Trophoblast cell (in vitro differentiated cells and primary cell): ENCODE measurements around the gene RPS24.
"Not testable (repeated sequence)": the region's sequence is repeated elsewhere in the genome, so short reads cannot be mapped to it uniquely, and the experiment has no call there.

Experiments used
- DNase-seq, 2 donors: peaks; one replicate each; pipeline ENCODE4 v3.0.0-alpha.2; 2016
- H2AFZ ChIP-seq: 2 replicates; pipeline ENCODE4 v1.6.1; 2013; ENCODE audit warnings: low read length, moderate library complexity, mild to moderate bottlenecking; ENCODE audit not compliant: insufficient read depth, poor library complexity
- H2AK5ac ChIP-seq: 2 replicates; pipeline ENCODE4 v1.6.1; 2013; ENCODE audit warnings: mild to moderate bottlenecking, low read length
- H2BK120ac ChIP-seq: 2 replicates; pipeline ENCODE4 v1.6.1; 2013; ENCODE audit warnings: low read length, mild to moderate bottlenecking, moderate library complexity; ENCODE audit not compliant: insufficient read depth, poor library complexity
- H2BK12ac ChIP-seq: 2 replicates; pipeline ENCODE4 v1.6.1; 2013; ENCODE audit warnings: mild to moderate bottlenecking, low read length, moderate library complexity
- H2BK5ac ChIP-seq: 2 replicates; pipeline ENCODE4 v1.6.1; 2013; ENCODE audit warnings: low read length, low read depth, moderate library complexity, mild to moderate bottlenecking; ENCODE audit not compliant: poor library complexity
- H3K14ac ChIP-seq: 2 replicates; pipeline ENCODE4 v1.6.1; 2013; ENCODE audit warnings: mild to moderate bottlenecking, low read length
- H3K18ac ChIP-seq: 2 replicates; pipeline ENCODE4 v1.6.1; 2013; ENCODE audit warnings: mild to moderate bottlenecking, low read length
- H3K23ac ChIP-seq: 2 replicates; pipeline ENCODE4 v1.6.1; 2013; ENCODE audit warnings: low read length
- H3K27ac ChIP-seq: 2 replicates; pipeline ENCODE4 v1.5.1; 2013; ENCODE audit warnings: low read depth, mild to moderate bottlenecking, inconsistent platforms, low read length, moderate library complexity
- H3K27me3 ChIP-seq: 2 replicates; pipeline ENCODE4 v1.6.1; 2013; ENCODE audit warnings: inconsistent platforms, mild to moderate bottlenecking, low read length, moderate library complexity; ENCODE audit not compliant: insufficient read depth
- H3K36me3 ChIP-seq, 2 experiments: 1 replicate in 1 of 2; 2 replicates in 1 of 2; pipeline ENCODE4 v1.6.1; 2013; ENCODE audit warnings: low read length in 2 of 2, mild to moderate bottlenecking in 2 of 2, moderate library complexity in 1 of 2; ENCODE audit not compliant: insufficient read depth in 2 of 2, control insufficient read depth in 1 of 2
- H3K4ac ChIP-seq: 2 replicates; pipeline ENCODE4 v1.6.1; 2013; ENCODE audit warnings: low read depth, mild to moderate bottlenecking, low read length, moderate library complexity
- H3K4me1 ChIP-seq, 2 experiments: 1 replicate in 1 of 2; 2 replicates in 1 of 2; pipeline ENCODE4 v1.6.1; 2013; ENCODE audit warnings: low read length in 2 of 2, mild to moderate bottlenecking in 2 of 2, moderate library complexity in 1 of 2; ENCODE audit not compliant: insufficient read depth in 2 of 2, control insufficient read depth in 1 of 2
- H3K4me2 ChIP-seq: 2 replicates; pipeline ENCODE4 v1.6.1; 2013; ENCODE audit warnings: inconsistent platforms, mild to moderate bottlenecking, low read length, moderate library complexity
- H3K4me3 ChIP-seq: 2 replicates; pipeline ENCODE4 v1.5.1; 2013; ENCODE audit warnings: mild to moderate bottlenecking, low read depth, low read length, inconsistent platforms
- H3K79me1 ChIP-seq: one replicate; pipeline ENCODE4 v1.6.1; 2013; ENCODE audit warnings: low read length
- H3K79me2 ChIP-seq: 2 replicates; pipeline ENCODE4 v1.6.1; 2013; ENCODE audit warnings: low read length, mild to moderate bottlenecking; ENCODE audit not compliant: control insufficient read depth, insufficient read depth, poor library complexity
- H3K9ac ChIP-seq: 2 replicates; pipeline ENCODE4 v1.6.1; 2013; ENCODE audit warnings: mild to moderate bottlenecking, low read length
- H3K9me3 ChIP-seq: 2 replicates; pipeline ENCODE4 v1.6.1; 2013; ENCODE audit warnings: low read depth, mild to moderate bottlenecking, control low read depth, inconsistent platforms, low read length; ENCODE audit not compliant: insufficient read depth
- H4K12ac ChIP-seq: 2 replicates; pipeline ENCODE4 v1.6.1; 2013; ENCODE audit warnings: low read depth, mild to moderate bottlenecking, low read length, moderate library complexity
- H4K8ac ChIP-seq: 2 replicates; pipeline ENCODE4 v1.6.1; 2013; ENCODE audit warnings: low read depth, mild to moderate bottlenecking, low read length, moderate library complexity
- H4K91ac ChIP-seq: one replicate; pipeline ENCODE4 v1.6.1; 2013; ENCODE audit warnings: low read depth, mild to moderate bottlenecking, low read length, moderate library complexity
- WGBS: extraction: QIAGEN DNeasy Blood & Tissue Kit; methylation state at CpG from one replicate; pipeline ENCODE4 v1.1.7; 2013; ENCODE audit warnings: missing lambda C conversion rate; ENCODE audit not compliant: insufficient read length, insufficient coverage; ENCODE audit errors: extremely low coverage; 5-methylcytosine and 5-hydroxymethylcytosine counted together

The RPS24 gene

DNA sequence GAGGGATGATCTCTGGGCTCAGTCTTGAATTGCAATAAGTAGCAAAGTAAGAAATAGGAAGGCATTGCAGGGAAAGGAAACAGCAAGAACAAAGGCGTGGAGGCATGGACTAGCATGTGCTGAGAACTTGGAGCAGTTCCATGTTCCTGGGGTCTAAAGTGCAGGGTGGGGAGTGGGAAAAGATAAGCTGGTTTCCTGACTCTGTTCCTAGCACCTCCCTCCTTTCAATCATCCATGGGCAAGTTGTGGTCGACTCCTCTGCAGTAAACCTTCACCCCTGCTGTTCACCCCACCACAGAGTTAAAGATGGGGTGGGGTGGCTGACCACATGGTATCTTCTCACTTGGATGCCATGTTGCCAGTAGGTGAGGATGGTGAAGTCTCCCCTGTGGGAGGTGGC, 29.6 kb downstream of the RPS24 start:
- no peak overlapping the region for H4K8ac ChIP-seq

DNA sequence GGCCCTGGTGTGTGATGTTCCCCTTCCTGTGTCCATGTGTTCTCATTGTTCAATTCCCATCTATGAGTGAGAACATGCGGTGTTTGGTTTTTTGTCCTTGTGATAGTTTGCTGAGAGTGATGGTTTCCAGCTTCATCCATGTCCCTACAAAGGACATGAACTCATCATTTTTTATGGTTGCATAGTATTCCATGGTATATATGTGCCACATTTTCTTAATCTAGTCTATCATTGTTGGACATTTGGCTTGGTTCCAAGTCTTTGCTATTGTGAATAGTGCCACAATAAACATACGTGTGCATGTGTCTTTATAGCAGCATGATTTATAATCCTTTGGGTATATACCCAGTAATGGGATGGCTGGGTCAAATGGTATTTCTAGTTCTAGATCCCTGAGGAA, 31.3 kb downstream of the RPS24 start:
- H2BK12ac ChIP-seq, H3K27me3 ChIP-seq, H3K18ac ChIP-seq, H3K9me3 ChIP-seq, H2AFZ ChIP-seq, H2BK5ac ChIP-seq, H4K12ac ChIP-seq, H3K79me2 ChIP-seq, H3K4me2 ChIP-seq, H2AK5ac ChIP-seq, H2BK120ac ChIP-seq, H4K8ac ChIP-seq, DNase-seq, H4K91ac ChIP-seq, H3K4me1 ChIP-seq, H3K27ac ChIP-seq, H3K23ac ChIP-seq, H3K36me3 ChIP-seq, H3K79me1 ChIP-seq, H3K9ac ChIP-seq, H3K14ac ChIP-seq, H3K4me3 ChIP-seq, H3K4ac ChIP-seq: not testable (repeated sequence)
- WGBS: no CpG with 5 or more reads among the region's 2 CpGs

More for the DNA sequence above, 29.6 kb downstream of the RPS24 start:
- Histone ChIP-seq H3K36me3 (no peaks in the 10 kb centered on the region), H4K12ac (no peak overlapping the region), H2AK5ac (no peak overlapping the region), H4K91ac (no peak overlapping the region), H3K4me2 (no peak overlapping the region), H2AFZ (no peak overlapping the region), H3K9ac (no peak overlapping the region), H3K27me3 (no peaks in the 10 kb centered on the region), H3K23ac (no peak overlapping the region), H3K18ac (no peak overlapping the region), H3K79me2 (no peaks in the 10 kb centered on the region), H3K4me3 (no peak overlapping the region), H3K4me1 (no peaks in the 10 kb centered on the region), H2BK5ac (no peak overlapping the region), H2BK12ac (no peak overlapping the region), H3K27ac (no peak overlapping the region), H3K79me1 (no peaks in the 10 kb centered on the region), H3K14ac (no peak overlapping the region), H3K9me3 (peaks cover 4% of the 10 kb centered on the region), H3K4ac (no peak overlapping the region), H2BK120ac (no peak overlapping the region)
- DNase-seq: no peak
- no CpG with 5 or more reads among the region's 2 CpGs for WGBS

DNA sequence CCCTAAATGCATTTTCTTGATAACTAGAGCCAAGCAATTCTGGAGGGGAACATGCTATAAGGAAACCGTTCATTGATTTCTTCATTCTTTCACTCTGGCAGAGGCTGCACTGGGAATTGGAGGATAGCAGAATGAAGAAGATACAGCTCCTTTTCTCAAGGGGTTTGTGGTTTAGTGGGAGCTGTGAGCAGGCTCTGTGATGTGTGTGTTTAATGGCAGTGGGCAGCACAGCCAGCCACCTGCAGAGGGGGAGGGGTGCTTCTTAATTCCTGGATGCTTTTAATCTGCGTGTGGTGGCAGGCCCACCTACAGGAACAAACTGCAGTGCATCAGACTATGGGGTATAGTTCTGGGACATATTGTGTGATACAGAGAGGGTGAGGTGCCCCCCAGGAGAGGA, 31.9 kb downstream of the RPS24 start:
- Histone ChIP-seq H3K23ac (no peak overlapping the region), H3K4ac (no peak overlapping the region), H3K79me2 (no peaks in the 10 kb centered on the region), H3K27ac (no peak overlapping the region), H3K4me3 (no peak overlapping the region), H3K79me1 (no peaks in the 10 kb centered on the region), H3K14ac (no peak overlapping the region), H3K18ac (no peak overlapping the region), H3K9ac (no peak overlapping the region), H2BK12ac (no peak overlapping the region), H2AK5ac (no peak overlapping the region), H3K4me1 (no peaks in the 10 kb centered on the region), H3K4me2 (no peak overlapping the region), H2BK5ac (no peak overlapping the region), H3K27me3 (no peaks in the 10 kb centered on the region), H4K91ac (no peak overlapping the region), H3K9me3 (peaks cover 4% of the 10 kb centered on the region), H3K36me3 (no peaks in the 10 kb centered on the region), H4K12ac (no peak overlapping the region), H2AFZ (no peak overlapping the region), H4K8ac (no peak overlapping the region), H2BK120ac (no peak overlapping the region)
- WGBS: no CpG with 5 or more reads among the region's 2 CpGs
- no peak for DNase-seq

DNA sequence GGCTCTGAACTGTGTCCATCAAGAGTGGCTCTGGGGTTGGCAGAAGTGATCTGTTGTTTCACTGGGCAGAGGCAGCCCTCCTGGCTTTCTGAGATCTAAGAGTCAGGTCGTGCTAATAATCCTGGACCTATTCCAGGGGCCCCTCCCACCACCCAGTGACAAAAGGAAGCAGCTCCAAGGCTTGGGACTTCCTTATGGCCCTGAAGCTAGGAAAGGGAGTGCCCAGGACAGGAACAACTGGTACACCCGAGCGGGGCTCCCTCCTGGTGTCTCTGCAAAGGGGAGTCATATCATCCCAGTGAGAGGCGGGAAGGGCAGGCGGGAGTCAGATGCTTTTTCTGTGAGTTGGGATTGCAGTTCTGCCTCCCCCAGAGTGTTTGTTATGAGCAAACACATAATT, 32.3 kb downstream of the RPS24 start:
- DNase-seq: no peak
- Histone ChIP-seq H2BK5ac (no peak overlapping the region), H3K27ac (no peak overlapping the region), H2AK5ac (no peak overlapping the region), H4K8ac (no peak overlapping the region), H3K4me1 (no peaks in the 10 kb centered on the region), H3K36me3 (no peaks in the 10 kb centered on the region), H3K4me3 (no peak overlapping the region), H3K4me2 (no peak overlapping the region), H4K91ac (no peak overlapping the region), H2BK12ac (no peak overlapping the region), H4K12ac (no peak overlapping the region), H3K14ac (no peak overlapping the region), H3K4ac (no peak overlapping the region), H3K23ac (no peak overlapping the region), H3K18ac (no peak overlapping the region), H3K9ac (no peak overlapping the region), H3K79me2 (no peaks in the 10 kb centered on the region), H2AFZ (no peak overlapping the region), H3K27me3 (no peaks in the 10 kb centered on the region), H2BK120ac (no peak overlapping the region), H3K79me1 (no peaks in the 10 kb centered on the region), H3K9me3 (peaks cover 4% of the 10 kb centered on the region)
- no CpG with 5 or more reads among the region's 5 CpGs for WGBS
